Thoracic aorta (tissue), 2 donors: ENCODE measurements around the gene CCR6. TPM values are rescaled to one million over a fixed set of nuclear protein-coding genes. Genes with fewer than 3 reads are reported as not detected.

Source experiments
- ATAC-seq: fragments of 150-250 bp; one replicate; pipeline ENCODE4 v1.8.0; 2017; ENCODE audit warnings: low read depth; ENCODE audit not compliant: insufficient number of reproducible peaks, low FRiP score
- DNase-seq: peaks from one replicate; pipeline ENCODE4 v3.0.0-alpha.2; 2020; ENCODE audit warnings: low spot score
- H3K27ac ChIP-seq, 2 donors: fragments of 200-600 bp; sonication (generic); 1 replicate in 1 of 2; 2 replicates in 1 of 2; pipeline ENCODE4 v1.5.1; 2016; ENCODE audit warnings: mild to moderate bottlenecking in 2 of 2, moderate library complexity in 2 of 2
- H3K27me3 ChIP-seq: fragments of 200-600 bp; sonication (generic); replicated peaks from 2 replicates; pipeline ENCODE4 v1.6.0; 2016; ENCODE audit warnings: mild to moderate bottlenecking; ENCODE audit not compliant: insufficient read depth
- H3K36me3 ChIP-seq: fragments of 200-600 bp; sonication (generic); one replicate; pipeline ENCODE4 v1.5.1; 2016
- H3K4me1 ChIP-seq, 2 donors: fragments of 200-600 bp; sonication (generic); 1 replicate in 1 of 2; 2 replicates in 1 of 2; pipeline versions ENCODE4 v1.5.1 to v1.6.0; 2016; ENCODE audit warnings: low read depth in 2 of 2, mild to moderate bottlenecking in 1 of 2; ENCODE audit not compliant: control insufficient read depth in 1 of 2
- H3K4me3 ChIP-seq: fragments of 200-600 bp; sonication (generic); 2 replicates; pipeline ENCODE4 v1.5.1; 2016; ENCODE audit warnings: mild to moderate bottlenecking
- H3K9me3 ChIP-seq: fragments of 200-600 bp; sonication (generic); 2 replicates; pipeline ENCODE4 v1.5.1; 2016
- total RNA-seq, 2 donors: library from RNA; depleted of rRNA; stranded (reverse); fragments of >200 nt; gene quantifications; one replicate each; pipeline versions ENCODE4 v1.1.0 to v1.2.3, GENCODE V29; 2016
- TF ChIP-seq, protein P1 (sequence below): fragments of 200-600 bp; sonication (generic); IDR thresholded peaks from one replicate; pipeline ENCODE4 v1.5.1; 2019; ENCODE audit warnings: antibody characterized with exemption

The CCR6 gene
- total RNA-seq, 2 donors from 2014 or later = not detected

DNA sequence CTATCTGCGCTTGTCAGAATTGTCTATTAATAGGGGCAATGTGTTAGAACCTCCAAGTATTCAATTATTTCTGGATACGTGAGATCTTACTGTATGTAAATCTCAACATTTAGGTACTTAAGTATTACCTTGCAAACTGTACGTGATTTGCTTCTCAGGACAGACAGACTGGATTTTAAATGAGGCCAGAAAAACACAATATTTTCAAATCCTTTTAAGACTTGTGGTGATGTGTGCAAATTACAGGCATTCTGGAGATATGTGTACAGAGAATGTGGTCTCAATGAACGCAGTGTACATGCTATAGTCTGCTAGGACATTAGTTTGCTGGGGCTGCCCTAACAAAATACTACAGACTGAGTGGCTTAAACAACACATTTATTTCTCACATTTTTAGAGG is 16.9 kb downstream of the CCR6 start:
- Histone ChIP-seq H3K27ac (no peak overlapping the region), H3K9me3 (no peaks in the 10 kb centered on the region), H3K36me3 (no peaks in the 10 kb centered on the region), H3K4me1 (no peaks in the 10 kb centered on the region), H3K4me3 (no peak overlapping the region), H3K27me3 (no peaks in the 10 kb centered on the region)
- TF ChIP-seq, protein P1, sequence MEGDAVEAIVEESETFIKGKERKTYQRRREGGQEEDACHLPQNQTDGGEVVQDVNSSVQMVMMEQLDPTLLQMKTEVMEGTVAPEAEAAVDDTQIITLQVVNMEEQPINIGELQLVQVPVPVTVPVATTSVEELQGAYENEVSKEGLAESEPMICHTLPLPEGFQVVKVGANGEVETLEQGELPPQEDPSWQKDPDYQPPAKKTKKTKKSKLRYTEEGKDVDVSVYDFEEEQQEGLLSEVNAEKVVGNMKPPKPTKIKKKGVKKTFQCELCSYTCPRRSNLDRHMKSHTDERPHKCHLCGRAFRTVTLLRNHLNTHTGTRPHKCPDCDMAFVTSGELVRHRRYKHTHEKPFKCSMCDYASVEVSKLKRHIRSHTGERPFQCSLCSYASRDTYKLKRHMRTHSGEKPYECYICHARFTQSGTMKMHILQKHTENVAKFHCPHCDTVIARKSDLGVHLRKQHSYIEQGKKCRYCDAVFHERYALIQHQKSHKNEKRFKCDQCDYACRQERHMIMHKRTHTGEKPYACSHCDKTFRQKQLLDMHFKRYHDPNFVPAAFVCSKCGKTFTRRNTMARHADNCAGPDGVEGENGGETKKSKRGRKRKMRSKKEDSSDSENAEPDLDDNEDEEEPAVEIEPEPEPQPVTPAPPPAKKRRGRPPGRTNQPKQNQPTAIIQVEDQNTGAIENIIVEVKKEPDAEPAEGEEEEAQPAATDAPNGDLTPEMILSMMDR = no peak
- no peak for ATAC-seq
- DNase-seq = no peak

DNA sequence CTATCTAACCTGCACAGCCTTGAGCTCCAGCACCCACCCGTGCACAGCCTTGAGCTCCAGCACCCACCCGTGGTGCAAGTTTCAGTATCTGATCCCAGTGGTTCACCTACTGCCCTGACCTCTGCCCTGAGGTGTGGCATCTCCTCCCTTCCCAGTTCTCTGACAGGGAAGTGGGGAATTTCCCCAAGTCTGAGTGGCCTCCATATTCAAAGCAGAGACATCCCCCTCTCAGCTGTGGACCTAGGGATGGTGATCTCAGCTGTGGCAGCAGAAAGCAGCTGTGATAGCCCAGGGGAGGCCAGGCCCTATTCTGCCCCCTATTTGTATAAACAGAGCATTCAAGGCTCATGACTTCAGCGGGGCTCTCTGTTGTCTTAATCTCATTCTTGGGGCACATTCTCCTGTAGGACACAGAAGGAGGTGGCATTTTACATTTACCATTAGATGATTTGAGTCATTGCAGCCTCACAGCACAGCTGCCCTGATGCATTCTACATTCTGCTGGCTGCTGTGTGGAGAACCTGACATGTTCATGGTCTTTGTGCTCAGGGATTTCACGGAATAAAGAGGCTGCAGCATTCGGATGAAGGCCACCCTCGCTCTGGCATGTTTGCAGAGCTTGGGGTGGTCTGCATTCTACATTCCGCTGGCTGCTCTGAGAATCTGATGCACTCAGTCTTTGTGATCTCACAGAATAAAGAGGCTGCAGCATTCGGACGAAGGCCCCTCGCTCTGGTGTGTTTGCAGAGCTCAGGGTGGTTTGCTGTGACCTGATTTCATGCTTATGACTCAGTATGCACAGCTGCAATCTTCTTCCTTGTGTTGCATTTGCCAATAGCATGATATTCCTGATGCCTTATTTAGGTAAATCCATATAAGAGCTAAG is 17.9 kb downstream of the CCR6 start:
- no peak overlapping the region for H3K4me3 ChIP-seq
- no peak for ATAC-seq
- no peaks in the 10 kb centered on the region for H3K4me1 ChIP-seq
- H3K9me3 ChIP-seq = no peaks in the 10 kb centered on the region
- H3K27me3 ChIP-seq = no peaks in the 10 kb centered on the region
- TF ChIP-seq, protein P1 = no peak
- H3K27ac ChIP-seq = no peak overlapping the region
- no peak for DNase-seq
- no peaks in the 10 kb centered on the region for H3K36me3 ChIP-seq

DNA sequence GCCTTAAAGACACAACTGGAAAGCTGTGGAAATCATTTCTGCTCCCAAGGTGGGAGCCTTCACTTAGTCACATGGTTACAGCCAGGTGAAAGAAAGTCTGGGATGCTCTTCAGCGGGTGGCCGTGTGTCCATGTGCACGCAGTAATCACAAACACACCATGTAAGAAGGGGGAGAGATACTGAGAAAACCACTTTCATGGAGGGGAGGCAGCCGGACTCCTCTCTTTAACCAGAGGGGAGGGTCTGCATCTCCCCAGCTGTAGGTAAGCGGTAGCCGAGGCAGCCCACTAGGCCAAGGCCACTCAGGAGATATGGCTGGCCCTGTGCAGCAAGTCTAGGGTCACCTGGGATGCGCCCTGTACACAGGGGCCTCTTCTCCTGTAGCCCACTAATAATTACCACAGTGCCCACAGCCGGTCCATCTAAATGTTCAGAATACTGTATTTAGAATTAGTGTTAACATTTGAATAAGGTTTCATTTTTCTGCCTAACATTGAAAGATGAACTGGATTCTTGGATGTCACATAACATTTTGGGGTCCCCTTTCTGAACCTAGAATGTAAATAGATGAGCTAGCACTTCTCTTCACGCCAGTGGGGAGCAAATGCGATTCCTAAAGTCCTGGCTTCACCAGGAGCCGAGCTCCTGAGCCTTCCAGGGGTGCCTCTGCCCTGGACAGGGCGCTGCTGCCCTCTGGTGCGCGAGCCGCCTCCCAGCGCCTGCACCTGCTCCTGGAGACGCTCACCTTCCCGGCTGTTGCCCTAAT is 19.0 kb downstream of the CCR6 start:
- no peak for DNase-seq
- Histone ChIP-seq H3K4me3 (no peak overlapping the region), H3K9me3 (no peaks in the 10 kb centered on the region), H3K27me3 (no peaks in the 10 kb centered on the region), H3K4me1 (no peaks in the 10 kb centered on the region), H3K27ac (no peak overlapping the region), H3K36me3 (no peaks in the 10 kb centered on the region)
- TF ChIP-seq, protein P1 = peak; percentile 19
- ATAC-seq = no peak

DNA sequence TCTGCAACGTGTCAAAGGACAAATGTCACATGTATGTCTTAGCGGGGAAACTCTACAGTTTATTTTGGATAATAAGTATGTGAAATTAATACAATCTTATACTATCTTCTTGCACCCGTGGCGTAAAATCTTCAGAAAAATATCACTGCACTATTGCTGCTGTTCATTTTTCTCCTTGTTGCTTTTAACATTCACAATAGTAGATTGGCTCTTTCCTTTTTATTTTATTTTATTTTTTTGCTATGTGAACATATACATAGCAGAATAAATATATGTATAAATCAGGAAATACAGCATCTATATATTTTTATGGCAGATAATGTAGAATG is 19.5 kb downstream of the CCR6 start:
- no peaks in the 10 kb centered on the region for H3K36me3 ChIP-seq
- ATAC-seq (no peak), DNase-seq (no peak)
- H3K4me3 ChIP-seq = no peak overlapping the region
- H3K9me3 ChIP-seq = no peaks in the 10 kb centered on the region
- TF ChIP-seq, protein P1 = peak; percentile 5
- no peak overlapping the region for H3K27ac ChIP-seq
- H3K4me1 ChIP-seq = no peaks in the 10 kb centered on the region
- H3K27me3 ChIP-seq = no peaks in the 10 kb centered on the region

DNA sequence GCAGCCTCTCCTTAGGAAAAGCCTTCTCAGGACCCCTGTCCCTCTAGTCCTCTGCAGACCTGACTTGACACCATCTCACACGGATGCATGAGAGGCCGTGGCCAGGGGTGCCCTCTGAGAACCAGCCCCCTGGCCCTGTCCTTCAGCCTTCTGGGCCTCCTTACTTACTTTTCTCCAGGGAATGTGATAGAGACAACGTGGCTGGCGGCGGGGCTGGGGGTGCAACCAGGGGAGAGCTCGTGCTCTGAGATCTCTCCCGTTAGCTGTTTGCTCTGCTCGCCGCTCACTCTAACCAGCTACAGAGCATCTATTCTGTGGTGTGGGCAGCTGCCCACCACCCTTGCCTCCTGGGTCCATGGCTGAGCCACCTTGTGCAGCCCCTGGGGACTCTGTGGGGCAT is 20.1 kb downstream of the CCR6 start:
- Histone ChIP-seq H3K27ac (no peak overlapping the region), H3K9me3 (no peaks in the 10 kb centered on the region), H3K4me1 (no peaks in the 10 kb centered on the region), H3K4me3 (no peak overlapping the region), H3K27me3 (no peaks in the 10 kb centered on the region), H3K36me3 (no peaks in the 10 kb centered on the region)
- ATAC-seq (no peak), DNase-seq (no peak)
- TF ChIP-seq, protein P1 = no peak
